Right lobe of liver (tissue), 6 donors: ENCODE data around the gene SMPX. TPM values are rescaled to one million over a fixed set of nuclear protein-coding genes. Genes with fewer than 3 reads are reported as not detected.
A peak's percentile ranks its signal among the peaks of the same experiment; 100 is the strongest.

Experiments
- ATAC-seq, 4 donors: fragments of 200-7000 bp; cut with Tn5 transposase; one replicate each; pipeline ENCODE4 v1.9.1; 2020; ENCODE audit warnings: mild to moderate bottlenecking in 4 of 4, moderate library complexity in 4 of 4
- DNase-seq, 3 donors: peaks; one replicate each; pipeline ENCODE4 v3.0.0-alpha.2; 2020
- H3K27ac ChIP-seq, 3 donors: fragments of 200-600 bp; one replicate each; pipeline ENCODE4 v1.8.0; 2022
- H3K27me3 ChIP-seq, 2 donors: fragments of 200-600 bp; one replicate each; pipeline ENCODE4 v1.8.0; 2022
- H3K36me3 ChIP-seq, 4 donors: fragments of 200-600 bp; sonication (generic) in 1 of 4; one replicate each; pipeline versions ENCODE4 v1.5.1 to v1.8.0; 2017 to 2022; ENCODE audit warnings: control low read depth in 1 of 4
- H3K4me1 ChIP-seq, 4 donors: fragments of 200-600 bp; sonication (generic) in 1 of 4; one replicate each; pipeline versions ENCODE4 v1.5.1 to v1.8.0; 2017 to 2022; ENCODE audit warnings: control low read depth in 1 of 4
- H3K4me3 ChIP-seq, 3 donors: fragments of 200-600 bp; one replicate each; pipeline ENCODE4 v1.8.0; 2022
- H3K9me3 ChIP-seq, 4 donors: fragments of 200-600 bp; sonication (generic) in 1 of 4; one replicate each; pipeline versions ENCODE4 v1.5.1 to v1.8.0; 2017 to 2022; ENCODE audit warnings: control low read depth in 1 of 4
- CTCF ChIP-seq, 4 donors: fragments of 200-600 bp in 3 of 4; fragments of 450-650 bp in 1 of 4; IDR thresholded peaks; one replicate each; pipeline versions ENCODE4 v1.5.1 to v1.8.0; 2016 to 2022; ENCODE audit warnings: antibody characterized with exemption in 4 of 4, mild to moderate bottlenecking in 2 of 4
- POLR2A ChIP-seq: fragments of 450-650 bp; IDR thresholded peaks from one replicate; pipeline ENCODE4 v1.6.1; 2017; ENCODE audit warnings: antibody characterized with exemption, mild to moderate bottlenecking
- WGBS: methylation state at CpG from one replicate; pipeline ENCODE4 v1.1.6; 2018; ENCODE audit warnings: low coverage, low lambda C conversion rate; ENCODE audit not compliant: insufficient coverage; ENCODE audit errors: missing lambda C conversion rate; 5-methylcytosine and 5-hydroxymethylcytosine counted together
- intact Hi-C, 2 donors: fragments of 100-400 bp; cut with DNase I; formaldehyde crosslinking; loops; one replicate each; pipeline versions ENCODE4 v1.11.2 to v1.14.1; 2022
- total RNA-seq, 6 experiments: library from RNA; depleted of rRNA in 2 of 6; stranded (reverse); fragments of >200 nt in 2 of 6; fragmentation: NEBNext Ultra II Directional in 3 of 6; extraction: Animal tissue kit (Norgen Biotek cat#: 25700) in 3 of 6; gene quantifications; one replicate each; pipeline versions ENCODE4 v1.1.0 to v1.2.4, GENCODE V29; 2016 to 2023
- donor health status: DM: no; HTN: yes; CAD: no.
- donor health status: DM: no; HTN: no; CAD: no.
- donor health status: DM: no; HTN: no; CAD: no.
- donor health status: DM: no; HTN: yes; CAD: no.
- donor health status: DM: no; HTN: yes; CAD: no.

The SMPX gene
- total RNA-seq, 6 experiments from 2014 or later, result 0.32 to 1.1 (median 0.56) TPM; not detected in 1

- Histone ChIP-seq H3K27me3 (no peaks in the 10 kb centered on the region), H3K4me3 (no peak overlapping the region), H3K9me3 (no peaks in the 10 kb centered on the region), H3K27ac (no peak overlapping the region), H3K4me1 (no peaks in the 10 kb centered on the region), H3K36me3 (no peaks in the 10 kb centered on the region)
- no peak for TF ChIP-seq POLR2A
- no peak for TF ChIP-seq CTCF (IDR thresholded peaks at IDR 0.05)
- intact Hi-C loops, result no loop called here
- 61% methylated on average over 3 of the region's 3 CpGs for WGBS
- DNase-seq (no peak), ATAC-seq (no peak)
These were observed 66.4 kb downstream of the SMPX start for GRCh38 chrX:21691512-21692018.

DNA sequence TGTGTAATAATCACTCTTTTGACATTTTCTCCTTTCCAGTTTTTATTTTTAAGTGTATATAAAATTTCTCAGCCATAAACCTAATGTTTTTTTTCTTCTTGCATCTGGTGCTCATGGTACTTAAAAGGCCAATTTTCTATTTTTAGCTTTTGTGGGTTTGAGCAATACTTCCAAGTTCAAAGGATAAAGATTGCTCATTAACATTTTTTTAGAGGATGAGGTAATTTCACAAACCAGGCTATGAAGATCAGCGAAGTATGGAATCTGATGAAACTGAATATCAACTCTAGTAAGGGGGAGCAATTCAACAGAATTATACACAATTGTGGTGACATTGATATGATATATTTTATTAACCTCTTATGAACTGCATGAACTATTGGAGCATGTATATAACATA, 74.0 kb downstream of the SMPX start:
- H3K36me3 ChIP-seq, result no peaks in the 10 kb centered on the region
- H3K27ac ChIP-seq, result no peak overlapping the region
- whole genome bisulfite sequencing, result 33% methylated on average over 1 of the region's 1 CpG
- DNase-seq (no peak), ATAC-seq (peak in 2 of 4 donors; percentile 36 to 68)
- no peaks in the 10 kb centered on the region for H3K4me1 ChIP-seq
- no peaks in the 10 kb centered on the region for H3K9me3 ChIP-seq
- TF ChIP-seq CTCF (IDR thresholded peaks at IDR 0.05), result no peak
- TF ChIP-seq POLR2A, result no peak
- intact Hi-C loops, result no loop called here
- H3K4me3 ChIP-seq, result no peak overlapping the region
- no peaks in the 10 kb centered on the region for H3K27me3 ChIP-seq

- 45% methylated on average over 4 of the region's 4 CpGs for WGBS
- DNase-seq (no peak), ATAC-seq (no peak)
- intact Hi-C loops, result no loop called here
- Histone ChIP-seq H3K27ac (no peak overlapping the region), H3K36me3 (no peaks in the 10 kb centered on the region), H3K9me3 (no peaks in the 10 kb centered on the region), H3K27me3 (no peaks in the 10 kb centered on the region), H3K4me1 (no peaks in the 10 kb centered on the region), H3K4me3 (no peak overlapping the region)
- TF ChIP-seq POLR2A (no peak), CTCF (IDR thresholded peaks at IDR 0.05) (no peak)
These were observed 79.8 kb downstream of the SMPX start for GRCh38 chrX:21678048-21678612.

GRCh38 chrX:21675931-21676330, 82.0 kb downstream of the SMPX start:
- Histone ChIP-seq H3K4me1 (no peaks in the 10 kb centered on the region), H3K27ac (no peak overlapping the region), H3K4me3 (no peak overlapping the region), H3K36me3 (no peaks in the 10 kb centered on the region), H3K27me3 (no peaks in the 10 kb centered on the region), H3K9me3 (no peaks in the 10 kb centered on the region)
- DNase-seq (no peak), ATAC-seq (no peak)
- TF ChIP-seq POLR2A, result no peak
- TF ChIP-seq CTCF (IDR thresholded peaks at IDR 0.05), result no peak
- intact Hi-C loops, result no loop called here
- WGBS, result 41% methylated on average over 2 of the region's 2 CpGs
